Ramos (cell line): ENCODE results near the gene SMARCAL1.

Source experiments
- in situ Hi-C: fragments of 300-500 bp; cut with MboI; formaldehyde crosslinking; loops from one replicate; pipeline ENCODE4 v1.14.3; 2022; ENCODE audit warnings: low sequenced_read_pairs; ENCODE audit not compliant: unreplicated experiment

SMARCAL1 gene

DNA sequence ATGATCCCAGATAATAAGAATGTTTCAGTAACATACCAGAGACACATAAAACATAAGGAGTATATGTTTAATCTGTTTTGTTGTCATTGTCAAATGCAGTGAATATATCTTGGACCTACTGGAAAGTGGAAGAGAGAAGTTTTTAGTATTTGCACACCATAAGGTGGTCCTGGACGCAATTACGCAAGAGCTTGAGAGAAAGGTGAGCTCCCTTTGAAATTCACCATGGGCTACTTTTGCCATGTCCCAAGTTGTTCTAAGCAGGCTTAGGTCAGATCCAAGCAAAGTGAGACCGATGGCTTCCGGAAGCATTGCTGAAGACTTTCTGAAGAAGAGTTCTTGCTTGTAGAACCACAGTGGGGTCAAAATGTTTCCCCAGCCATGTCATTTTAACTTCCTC lies 55.6 kb downstream of the SMARCAL1 start:
- in situ Hi-C loops = no loop called here

DNA sequence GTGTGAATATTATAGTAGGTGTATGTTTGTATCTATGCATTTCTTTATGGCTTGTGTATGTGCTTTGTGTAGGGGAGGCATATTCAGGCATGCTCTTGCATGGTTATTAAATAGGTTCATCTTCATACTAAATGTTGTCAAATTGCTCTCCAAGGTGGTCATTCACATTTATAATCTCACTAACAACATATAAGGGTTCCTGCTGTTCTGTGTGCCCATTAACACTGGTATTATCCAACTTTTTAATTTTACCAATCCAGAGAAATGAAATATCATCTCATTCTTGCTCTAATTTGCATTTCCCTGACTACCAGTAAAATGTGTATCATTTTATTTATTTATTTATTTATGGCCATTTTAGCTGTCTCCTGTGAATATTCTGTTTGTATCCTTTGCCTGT lies 57.4 kb downstream of the SMARCAL1 start:
- in situ Hi-C loops = no loop called here

DNA sequence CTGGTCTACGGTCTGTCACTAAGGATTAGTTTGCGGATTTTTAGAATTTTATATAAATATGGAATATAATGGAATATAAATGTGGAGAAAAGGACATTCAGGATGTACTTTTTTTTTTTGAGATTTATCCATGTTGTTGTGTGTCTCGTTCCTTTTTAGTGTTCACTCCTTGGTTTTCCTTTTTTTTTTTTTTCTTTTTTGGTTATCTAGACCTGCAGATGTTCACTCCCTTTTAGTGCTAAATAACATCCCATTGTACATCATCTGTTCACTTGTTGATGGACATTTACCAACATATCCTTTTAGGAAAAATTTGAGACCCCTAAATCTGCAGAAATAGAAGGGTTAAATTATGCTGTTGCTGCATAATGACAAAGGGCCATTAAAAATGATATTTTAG lies 60.9 kb downstream of the SMARCAL1 start:
- in situ Hi-C loops = no loop called here

DNA sequence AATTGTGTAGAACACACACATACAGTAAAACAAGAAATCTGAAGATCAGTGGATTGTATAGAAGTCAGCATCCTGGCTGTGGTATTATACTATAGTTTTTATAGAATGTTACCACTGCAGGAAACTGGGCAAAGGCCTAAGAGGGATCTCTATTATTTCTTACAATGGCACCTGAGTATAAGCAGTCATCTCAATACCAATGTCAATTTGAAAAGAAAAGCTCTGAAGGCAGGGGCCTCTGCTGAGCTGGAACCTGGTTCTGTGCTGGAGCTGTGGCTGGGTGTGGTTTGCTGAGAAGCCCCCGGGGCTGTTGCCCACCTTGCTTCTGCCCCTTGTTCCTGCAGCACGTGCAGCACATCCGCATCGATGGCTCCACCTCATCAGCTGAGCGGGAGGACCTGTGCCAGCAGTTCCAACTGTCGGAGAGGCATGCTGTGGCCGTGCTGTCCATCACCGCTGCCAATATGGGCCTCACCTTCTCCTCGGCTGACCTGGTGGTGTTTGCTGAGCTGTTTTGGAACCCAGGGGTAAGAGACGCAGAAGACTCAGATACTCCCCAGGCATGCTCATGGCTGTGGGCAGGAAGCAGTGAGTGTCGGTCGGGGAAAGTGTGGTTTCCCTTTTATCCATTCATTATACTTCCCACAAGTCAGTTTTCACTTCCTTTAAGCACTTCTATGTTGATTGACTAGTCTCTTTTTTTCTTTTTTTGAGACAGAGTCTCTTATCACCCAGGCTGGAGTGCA lies 62.8 kb downstream of the SMARCAL1 start:
- in situ Hi-C loops = no loop called here

DNA sequence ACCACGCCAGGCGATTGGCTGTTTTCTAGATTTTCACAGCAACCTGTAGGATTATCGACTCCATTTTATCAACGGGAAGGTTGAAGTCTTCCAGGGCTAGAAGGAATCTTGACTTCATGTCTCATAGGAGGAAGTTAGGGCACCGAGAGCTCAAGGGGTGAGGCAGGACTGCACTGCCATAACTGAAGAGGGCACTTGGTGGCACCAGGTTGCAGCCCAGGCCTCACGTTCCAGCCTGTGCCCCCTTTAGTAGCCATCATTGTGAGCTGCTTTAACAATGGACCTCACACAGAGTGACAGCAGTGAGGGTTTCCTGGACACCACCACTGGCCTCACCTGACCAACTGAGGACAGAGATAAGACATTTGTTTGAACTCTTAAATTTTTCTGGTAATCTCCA lies 63.5 kb downstream of the SMARCAL1 start:
- in situ Hi-C loops = no loop called here

DNA sequence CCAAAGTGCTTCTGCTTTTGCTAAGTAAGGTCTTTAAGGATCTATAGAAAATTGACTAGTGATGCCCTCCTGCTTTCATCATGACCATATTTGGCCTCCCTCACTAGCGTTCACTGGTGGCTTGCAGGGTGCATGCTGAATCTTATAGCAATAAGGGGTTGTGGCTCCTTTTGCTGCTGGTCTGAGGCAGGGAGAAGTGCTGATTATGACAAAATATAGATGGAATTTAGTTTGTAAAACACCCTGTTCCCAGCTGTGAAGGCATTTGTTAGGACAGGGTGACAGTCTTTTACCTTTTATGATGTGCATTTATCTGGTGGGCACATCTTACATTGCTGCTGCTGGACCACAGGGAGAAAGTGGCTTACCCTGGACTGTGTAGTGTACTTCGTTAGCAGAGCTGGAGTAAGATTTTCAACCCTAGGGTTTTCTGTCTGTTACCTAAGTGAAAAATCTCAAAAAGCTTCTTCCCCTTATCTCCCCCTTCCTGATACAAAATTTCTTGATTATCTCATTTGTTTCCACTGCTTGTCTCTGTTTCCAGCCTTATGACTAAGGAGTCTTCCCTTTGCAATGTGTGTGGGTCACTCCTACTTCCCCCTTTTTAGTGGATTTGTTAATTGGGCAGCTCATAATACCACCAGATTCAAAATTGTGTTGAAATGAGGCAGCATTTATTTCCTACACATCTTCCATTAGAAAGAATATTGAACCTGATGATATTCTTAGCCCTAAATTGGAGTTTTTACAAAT lies 65.2 kb downstream of the SMARCAL1 start:
- in situ Hi-C loops = no loop called here

DNA sequence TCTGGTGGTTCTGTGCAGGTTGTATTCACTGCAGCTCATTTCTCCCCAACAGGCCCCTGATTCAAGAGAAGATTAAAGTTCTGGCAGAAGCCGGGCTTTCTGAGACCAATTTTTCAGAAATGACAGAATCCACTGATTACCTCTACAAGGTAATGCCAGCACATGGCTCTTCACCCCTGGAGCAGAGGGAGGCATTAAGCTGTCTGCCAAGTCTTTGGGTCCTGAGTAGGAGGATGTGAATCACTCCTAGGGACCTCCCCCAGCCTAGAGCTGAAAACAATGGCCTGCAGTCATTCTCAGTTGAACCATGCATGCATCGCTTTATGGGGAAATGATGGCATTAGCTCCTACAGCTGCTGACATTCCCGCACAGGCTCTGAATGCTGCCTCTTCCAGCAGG lies 65.9 kb downstream of the SMARCAL1 start:
- in situ Hi-C loops = no loop called here

DNA sequence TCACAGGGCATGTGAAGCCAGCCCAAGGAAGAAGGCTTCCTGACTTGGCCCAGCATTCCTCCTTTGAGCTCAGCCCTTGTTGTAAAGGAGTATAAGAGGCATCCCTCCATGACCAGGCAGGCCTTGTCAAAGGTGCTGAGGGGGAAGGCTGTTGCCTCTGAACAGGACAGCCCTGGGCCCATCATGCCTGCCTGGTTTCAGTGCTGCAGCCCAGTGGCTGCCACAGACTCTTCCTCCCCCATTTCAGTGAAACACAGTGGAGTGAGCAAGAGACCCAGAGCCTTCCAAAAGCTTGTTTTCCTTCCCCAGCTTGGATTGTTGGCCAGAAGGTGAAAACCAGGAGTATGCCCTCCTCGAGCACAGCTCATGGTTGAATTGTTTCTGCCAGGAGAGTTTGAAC lies 66.5 kb downstream of the SMARCAL1 start:
- in situ Hi-C loops = no loop called here

DNA sequence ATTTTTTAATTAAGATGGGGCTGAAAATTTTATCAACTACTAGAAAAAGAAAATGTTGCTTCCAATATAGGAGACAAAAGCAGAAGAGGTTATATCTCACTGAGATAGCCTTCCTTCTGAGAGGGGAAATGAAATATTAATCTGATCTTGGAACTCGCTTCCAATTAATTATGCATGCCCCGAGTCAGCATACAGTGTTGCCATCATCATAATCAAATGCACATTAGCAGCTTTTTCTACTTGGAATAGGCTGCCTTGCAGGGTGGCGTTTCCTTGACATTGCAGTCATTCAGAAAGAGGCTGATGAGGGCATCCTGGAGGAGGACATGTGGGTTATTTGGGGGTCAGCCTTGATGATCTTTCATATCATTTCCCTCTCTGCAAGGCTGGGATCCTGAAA lies 67.9 kb downstream of the SMARCAL1 start:
- in situ Hi-C loops = no loop called here

DNA sequence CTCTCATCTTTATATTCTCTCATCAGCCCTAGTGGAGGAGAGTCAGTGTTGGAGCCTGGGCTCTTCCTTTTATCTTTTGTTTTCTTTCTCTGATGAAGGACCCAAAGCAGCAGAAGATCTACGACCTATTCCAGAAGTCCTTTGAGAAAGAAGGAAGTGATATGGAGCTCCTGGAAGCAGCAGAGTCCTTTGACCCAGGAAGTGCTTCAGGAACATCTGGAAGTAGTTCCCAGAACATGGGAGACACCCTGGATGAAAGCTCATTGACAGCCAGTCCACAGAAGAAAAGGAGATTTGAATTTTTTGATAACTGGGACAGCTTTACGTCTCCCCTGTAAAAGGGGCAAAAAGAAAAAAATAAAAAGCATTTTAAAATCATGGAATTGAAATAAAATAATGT lies 70.4 kb downstream of the SMARCAL1 start:
- in situ Hi-C loops = no loop called here

DNA sequence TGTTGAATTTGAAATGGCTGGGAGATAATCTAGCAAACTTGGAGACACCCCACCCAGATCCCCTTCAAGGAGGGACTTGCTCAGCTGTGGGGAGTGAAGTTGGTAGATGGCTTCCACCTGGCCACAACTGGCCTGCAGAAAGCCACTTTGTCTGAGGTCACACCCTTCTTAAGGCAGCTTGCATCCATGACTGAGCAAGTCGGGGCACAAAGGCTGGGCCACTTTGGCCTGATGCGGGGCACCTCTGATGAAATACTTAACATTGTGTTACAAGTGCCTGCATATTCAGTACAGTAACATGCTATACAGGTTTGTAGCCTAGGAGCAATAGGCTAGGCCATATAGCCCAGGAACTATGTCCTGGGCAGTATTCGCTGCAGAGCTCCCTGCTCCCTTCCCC lies 73.0 kb downstream of the SMARCAL1 start:
- in situ Hi-C loops = no loop called here

DNA sequence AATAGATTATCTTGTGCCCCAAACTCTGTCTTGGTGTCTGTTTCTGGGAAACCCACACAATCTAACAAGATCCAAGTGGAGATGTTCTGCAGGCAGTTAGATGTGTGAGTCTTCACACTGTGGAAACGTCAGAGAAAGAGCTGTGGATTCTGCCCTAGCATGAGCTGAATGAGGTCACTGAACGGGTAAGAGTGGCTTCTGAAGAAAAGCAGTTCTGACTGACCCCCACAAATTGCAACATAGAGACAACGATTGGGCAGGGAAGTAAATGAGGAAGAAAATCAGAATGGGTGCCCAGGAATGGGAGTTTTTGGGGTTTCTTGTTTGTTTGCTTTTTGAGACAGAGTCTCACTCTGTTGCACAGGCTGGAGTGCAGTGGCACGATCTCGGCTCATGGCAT lies 73.5 kb downstream of the SMARCAL1 start:
- in situ Hi-C loops = no loop called here

DNA sequence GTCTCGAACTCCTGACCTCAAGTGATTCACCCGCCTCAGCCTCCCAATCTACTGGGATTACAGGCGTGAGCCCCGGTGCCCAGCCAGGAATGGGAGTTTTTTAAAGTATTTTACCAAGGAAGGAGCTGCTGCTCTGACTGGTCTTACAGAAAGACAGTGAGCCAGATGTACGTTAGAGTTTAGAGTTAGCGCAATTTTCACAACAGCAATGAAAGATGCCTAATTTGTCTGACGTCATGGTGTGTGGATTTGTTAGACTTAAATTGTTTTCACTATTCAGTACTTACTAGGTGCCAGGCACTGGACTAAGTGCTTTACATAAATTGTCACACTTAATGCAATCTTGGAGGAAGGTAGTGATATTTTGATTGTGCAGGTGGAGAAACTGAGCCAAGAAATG lies 74.0 kb downstream of the SMARCAL1 start:
- in situ Hi-C loops = no loop called here

DNA sequence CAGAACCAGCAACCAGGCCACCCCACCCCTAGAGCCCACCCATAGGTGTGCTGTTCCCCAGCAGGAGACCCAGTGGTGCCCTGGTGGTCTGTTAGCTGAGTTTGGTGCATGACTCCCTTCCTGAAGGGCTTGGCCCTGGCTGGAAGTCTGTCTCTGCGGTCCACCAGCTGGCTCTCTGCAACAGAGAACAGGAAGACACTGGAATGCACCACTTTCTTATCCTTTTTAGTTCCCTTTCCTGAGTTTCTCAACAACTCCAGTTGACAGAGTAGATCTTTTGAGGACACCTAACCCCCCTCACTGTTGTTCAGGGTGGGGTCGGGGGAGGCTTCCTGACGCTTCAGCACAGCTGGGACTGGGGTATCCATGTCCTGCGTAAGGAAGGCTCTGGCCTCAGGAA lies 74.4 kb downstream of the SMARCAL1 start:
- in situ Hi-C loops = no loop called here

DNA sequence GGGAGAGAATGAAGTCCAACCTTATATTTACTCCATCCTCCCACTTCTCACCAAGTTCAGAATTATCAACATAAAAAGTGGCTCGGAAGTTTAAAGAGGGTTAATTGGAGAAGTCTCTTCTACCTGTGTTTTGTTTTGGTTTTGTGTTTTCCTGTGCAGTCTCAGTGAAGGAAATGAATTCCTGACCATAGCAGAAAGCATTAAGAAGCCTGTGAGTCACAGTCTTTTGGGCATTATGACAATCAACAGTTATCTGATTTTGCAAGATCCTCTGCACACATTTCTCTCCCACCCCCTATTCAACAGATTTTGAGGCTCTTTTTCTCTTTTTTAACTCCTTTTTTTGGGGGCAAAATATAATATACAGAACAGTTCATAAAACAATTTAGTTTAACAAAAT lies 77.8 kb downstream of the SMARCAL1 start:
- in situ Hi-C loops = no loop called here

DNA sequence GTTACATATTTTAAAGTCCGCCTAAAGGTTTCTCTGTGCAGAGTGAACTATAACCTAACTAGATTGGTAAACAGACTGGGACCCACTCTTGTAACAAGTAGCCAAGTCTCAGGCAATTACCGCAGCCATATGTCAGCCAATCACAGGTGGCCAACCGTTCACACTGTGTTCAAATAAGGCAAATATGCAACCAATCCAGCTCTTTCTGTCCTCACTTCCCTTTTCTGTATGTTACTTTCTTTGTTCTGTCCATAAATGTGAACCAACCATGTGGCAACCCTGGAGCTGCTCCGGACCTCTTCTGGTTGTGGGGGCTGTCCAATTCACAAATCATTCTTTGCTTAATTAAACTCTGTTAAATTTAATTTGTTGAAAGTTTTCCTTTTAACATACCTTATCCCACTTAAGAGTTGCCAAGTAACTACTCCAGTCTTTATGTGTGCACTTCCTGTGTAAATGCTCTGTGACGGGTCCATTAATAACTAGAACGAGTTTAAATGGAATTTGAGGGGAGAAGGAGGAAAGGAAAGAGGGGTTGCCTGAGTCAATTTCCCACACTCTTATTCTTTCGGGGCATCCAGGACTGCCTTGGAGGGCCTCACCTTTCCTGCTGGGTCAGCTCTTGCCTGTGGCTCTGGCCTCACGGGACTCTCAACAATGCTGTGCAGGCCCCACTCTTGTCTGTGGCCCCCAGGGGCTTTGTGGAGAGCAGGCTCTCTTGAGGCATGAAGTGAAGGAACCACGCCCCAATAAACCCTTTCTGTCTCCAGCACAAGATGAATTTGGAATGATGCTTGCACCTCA lies 79.7 kb downstream of the SMARCAL1 start:
- in situ Hi-C loops = no loop called here

DNA sequence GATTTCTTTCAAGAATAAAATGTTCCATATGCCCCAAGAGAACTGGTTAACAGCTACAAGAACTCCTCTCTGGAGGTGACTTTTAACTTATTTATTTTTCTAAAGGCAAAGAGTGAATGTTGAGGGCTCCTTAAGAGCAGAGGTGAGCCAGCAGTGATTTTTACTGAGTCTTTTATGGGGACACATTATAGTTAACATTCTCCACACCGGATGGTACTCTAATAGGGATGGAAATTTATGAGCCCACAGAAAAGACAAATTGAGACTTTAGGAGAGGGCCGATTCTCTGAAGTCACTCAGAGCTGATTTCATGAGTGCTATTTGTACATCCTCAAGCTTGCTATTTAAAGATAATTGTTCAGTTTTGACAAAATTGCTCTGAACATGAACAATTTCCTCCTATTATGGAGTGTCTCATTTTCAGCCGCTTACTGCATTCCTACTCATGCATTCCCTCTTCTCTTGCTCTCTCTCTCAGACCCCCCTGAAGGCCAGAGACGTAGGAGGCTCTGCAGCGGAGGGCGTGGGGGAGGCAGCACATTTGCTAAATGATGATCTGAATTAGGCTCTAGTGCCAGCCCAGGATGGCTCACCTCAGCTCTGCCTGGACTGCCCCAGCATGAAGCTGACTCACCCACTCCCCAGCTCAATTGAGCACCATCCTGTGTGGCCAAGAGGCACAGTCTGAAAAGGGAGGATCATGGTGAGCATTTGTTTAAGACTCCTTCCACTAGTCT lies 80.5 kb downstream of the SMARCAL1 start:
- in situ Hi-C loops = no loop called here

DNA sequence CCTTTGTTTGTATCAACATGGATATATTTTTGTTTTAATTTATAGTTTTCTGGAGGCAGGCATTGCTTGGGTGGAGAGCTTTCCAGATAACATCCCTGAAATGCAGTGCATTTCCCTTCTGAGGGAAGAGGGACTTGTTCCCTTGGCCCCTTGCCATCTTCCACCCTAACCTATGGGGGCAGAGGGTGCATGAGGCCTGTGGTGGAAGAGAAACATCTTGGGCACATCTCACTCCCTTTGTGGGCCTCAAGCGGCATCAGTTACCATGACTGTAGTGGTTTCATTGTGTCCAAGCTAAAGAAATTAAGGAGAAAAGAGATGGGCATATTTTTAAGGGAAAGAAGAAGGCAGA lies 81.0 kb downstream of the SMARCAL1 start:
- in situ Hi-C loops = no loop called here

DNA sequence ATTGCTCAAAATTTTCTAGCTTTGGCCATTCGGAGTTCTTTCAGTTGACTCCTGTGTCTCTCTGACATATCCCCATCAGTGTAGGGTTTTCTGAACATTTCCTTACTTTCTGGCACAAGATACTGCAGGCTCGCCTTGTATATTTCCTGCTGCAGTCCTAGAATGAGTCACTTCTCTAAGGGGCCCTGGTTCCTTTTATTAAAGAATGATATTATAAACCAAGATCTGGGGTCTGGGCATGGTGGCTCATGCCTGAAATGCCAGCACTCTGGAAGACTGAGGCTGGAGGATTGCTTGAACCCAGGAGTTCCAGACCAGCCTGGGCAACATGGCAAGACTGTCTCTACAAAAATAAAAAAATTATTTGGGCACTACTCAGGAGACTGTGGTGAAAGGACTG lies 83.4 kb downstream of the SMARCAL1 start:
- in situ Hi-C loops = no loop called here

DNA sequence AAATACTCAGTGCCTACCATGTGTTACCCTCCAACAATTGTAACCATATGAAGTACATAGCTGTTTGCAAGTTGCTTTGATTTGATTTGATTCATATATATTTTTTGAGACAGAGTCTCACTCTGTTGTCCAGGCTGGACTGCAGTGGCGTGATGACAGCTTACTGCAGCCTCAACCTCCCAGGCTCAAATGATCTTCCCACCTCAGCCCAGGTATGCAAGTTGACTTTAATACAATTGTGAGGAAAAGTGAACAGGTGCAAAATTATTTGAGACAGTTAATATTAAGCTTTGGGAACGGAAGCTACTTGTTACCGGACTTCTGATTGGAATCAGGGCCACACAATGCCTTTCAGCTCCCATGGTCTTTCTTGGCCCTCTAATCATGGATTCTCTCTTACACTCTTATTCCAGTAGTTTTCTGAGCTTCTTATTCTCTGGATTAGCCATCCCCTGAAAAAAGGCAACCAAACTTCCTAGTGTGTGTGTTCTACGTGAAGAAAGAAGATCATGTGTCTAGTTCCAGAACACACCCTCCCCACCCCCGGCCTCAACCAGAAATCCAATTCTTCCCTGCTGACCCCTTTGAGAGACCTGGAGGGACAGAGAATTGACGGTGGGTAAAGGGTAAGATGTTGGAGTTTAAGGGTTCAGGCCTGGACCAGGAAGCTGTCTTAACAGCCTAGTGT lies 85.2 kb downstream of the SMARCAL1 start:
- in situ Hi-C loops = no loop called here
